DOHH2 (cell line): ENCODE results near the gene AZIN2.

Source experiments
- H3F3A ChIP-seq: fragments of 200-600 bp; sonication (generic), shearing (Covaris generic); 2 replicates; pipeline ENCODE4 v1.6.0; 2016; ENCODE audit warnings: antibody characterized with exemption, mild to moderate bottlenecking; ENCODE audit not compliant: control insufficient read depth, insufficient read depth
- H3K27ac ChIP-seq: fragments of 200-600 bp; sonication (generic); 2 replicates; pipeline ENCODE4 v1.5.1; 2014; ENCODE audit warnings: low read depth, mild to moderate bottlenecking, low read length, moderate library complexity
- H3K27me3 ChIP-seq: fragments of 200-600 bp; sonication (generic); 2 replicates; pipeline ENCODE4 v1.6.1; 2014; ENCODE audit warnings: mild to moderate bottlenecking, low read length, mixed read lengths; ENCODE audit not compliant: control insufficient read depth
- H3K36me3 ChIP-seq: fragments of 200-600 bp; sonication (generic); 2 replicates; pipeline ENCODE4 v1.6.1; 2014; ENCODE audit warnings: mild to moderate bottlenecking, low read length, moderate library complexity, mixed read lengths; ENCODE audit not compliant: control insufficient read depth
- H3K4me1 ChIP-seq: fragments of 200-600 bp; sonication (generic); 2 replicates; pipeline ENCODE4 v1.6.1; 2014; ENCODE audit warnings: mild to moderate bottlenecking, low read length, mixed read lengths; ENCODE audit not compliant: control insufficient read depth
- H3K4me2 ChIP-seq: fragments of 200-600 bp; sonication (generic); 2 replicates; pipeline ENCODE4 v1.6.0; 2014; ENCODE audit warnings: mild to moderate bottlenecking, low read length, moderate library complexity
- H3K4me3 ChIP-seq: fragments of 200-600 bp; sonication (generic); 2 replicates; pipeline ENCODE4 v1.5.1; 2014; ENCODE audit warnings: mild to moderate bottlenecking, low read length, mixed read lengths
- H3K79me2 ChIP-seq: fragments of 200-600 bp; sonication (generic); 2 replicates; pipeline ENCODE4 v1.6.1; 2014; ENCODE audit warnings: mild to moderate bottlenecking, low read length, mixed read lengths; ENCODE audit not compliant: control insufficient read depth
- H3K9me2 ChIP-seq: fragments of 200-600 bp; sonication (generic); replicated peaks from 2 replicates; pipeline ENCODE4 v1.6.1; 2014; ENCODE audit warnings: mild to moderate bottlenecking, low read length, mixed read lengths; ENCODE audit not compliant: control insufficient read depth
- H3K9me3 ChIP-seq: fragments of 200-600 bp; sonication (generic); 2 replicates; pipeline ENCODE4 v1.6.1; 2014; ENCODE audit warnings: antibody characterized with exemption, low read length, mixed read lengths; ENCODE audit not compliant: control insufficient read depth, insufficient read depth
- H4K20me1 ChIP-seq: fragments of 200-600 bp; sonication (generic); 2 replicates; pipeline ENCODE4 v1.6.0; 2014; ENCODE audit warnings: low read depth, mild to moderate bottlenecking, antibody characterized with exemption, low read length, moderate library complexity; ENCODE audit not compliant: control insufficient read depth, insufficient read depth
- EZH2phosphoT487 ChIP-seq: fragments of 200-600 bp; sonication (generic); IDR thresholded peaks from 2 replicates; pipeline ENCODE4 v1.6.1; 2017; ENCODE audit warnings: borderline replicate concordance, mild to moderate bottlenecking, antibody characterized with exemption, low read length, moderate library complexity, mixed read lengths
- TF ChIP-seq, protein P1 (sequence below): fragments of 200-600 bp; sonication (generic); IDR thresholded peaks from one replicate; pipeline ENCODE4 v1.5.1; 2014; ENCODE audit warnings: antibody characterized with exemption, mild to moderate bottlenecking, low read depth, low read length; ENCODE audit not compliant: poor library complexity, severe bottlenecking

The AZIN2 gene

DNA sequence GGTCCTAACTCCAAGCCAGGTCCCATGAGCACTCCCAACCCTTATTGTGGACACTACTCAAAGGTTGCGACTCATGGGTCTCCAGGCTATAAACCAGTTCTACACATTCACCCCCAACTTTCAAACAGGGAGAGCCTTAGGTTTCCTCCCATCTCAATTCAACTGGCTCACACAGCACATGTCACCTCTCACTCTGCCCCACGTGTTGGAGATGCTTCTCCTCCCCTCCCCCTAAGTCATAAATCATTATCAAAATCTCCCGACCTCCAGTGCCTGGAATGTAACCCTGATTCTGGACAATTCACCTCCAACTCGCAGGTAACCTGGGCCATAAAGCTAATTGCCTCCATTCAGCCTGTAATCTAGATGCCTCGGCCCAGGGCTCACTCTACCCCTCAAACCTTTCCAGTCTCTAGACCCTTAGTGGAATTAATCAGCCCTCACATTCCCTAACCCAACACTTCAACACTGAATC lies 44.9 kb upstream of the AZIN2 start:
- peak overlapping the region; percentile 90 for H3K4me3 ChIP-seq
- H3K9me3 ChIP-seq = no peaks in the 10 kb centered on the region
- H3K4me2 ChIP-seq = peak overlapping the region; percentile 70
- peaks cover 50% of the 10 kb centered on the region for H3K4me1 ChIP-seq
- H4K20me1 ChIP-seq = peaks cover 16% of the 10 kb centered on the region
- H3F3A ChIP-seq = no peaks in the 10 kb centered on the region
- no peak for TF ChIP-seq EZH2phosphoT487
- H3K27ac ChIP-seq = peak overlapping the region; percentile 43
- H3K79me2 ChIP-seq = peaks cover 61% of the 10 kb centered on the region
- no peaks in the 10 kb centered on the region for H3K9me2 ChIP-seq
- H3K27me3 ChIP-seq = no peaks in the 10 kb centered on the region
- H3K36me3 ChIP-seq = peaks cover 50% of the 10 kb centered on the region

DNA sequence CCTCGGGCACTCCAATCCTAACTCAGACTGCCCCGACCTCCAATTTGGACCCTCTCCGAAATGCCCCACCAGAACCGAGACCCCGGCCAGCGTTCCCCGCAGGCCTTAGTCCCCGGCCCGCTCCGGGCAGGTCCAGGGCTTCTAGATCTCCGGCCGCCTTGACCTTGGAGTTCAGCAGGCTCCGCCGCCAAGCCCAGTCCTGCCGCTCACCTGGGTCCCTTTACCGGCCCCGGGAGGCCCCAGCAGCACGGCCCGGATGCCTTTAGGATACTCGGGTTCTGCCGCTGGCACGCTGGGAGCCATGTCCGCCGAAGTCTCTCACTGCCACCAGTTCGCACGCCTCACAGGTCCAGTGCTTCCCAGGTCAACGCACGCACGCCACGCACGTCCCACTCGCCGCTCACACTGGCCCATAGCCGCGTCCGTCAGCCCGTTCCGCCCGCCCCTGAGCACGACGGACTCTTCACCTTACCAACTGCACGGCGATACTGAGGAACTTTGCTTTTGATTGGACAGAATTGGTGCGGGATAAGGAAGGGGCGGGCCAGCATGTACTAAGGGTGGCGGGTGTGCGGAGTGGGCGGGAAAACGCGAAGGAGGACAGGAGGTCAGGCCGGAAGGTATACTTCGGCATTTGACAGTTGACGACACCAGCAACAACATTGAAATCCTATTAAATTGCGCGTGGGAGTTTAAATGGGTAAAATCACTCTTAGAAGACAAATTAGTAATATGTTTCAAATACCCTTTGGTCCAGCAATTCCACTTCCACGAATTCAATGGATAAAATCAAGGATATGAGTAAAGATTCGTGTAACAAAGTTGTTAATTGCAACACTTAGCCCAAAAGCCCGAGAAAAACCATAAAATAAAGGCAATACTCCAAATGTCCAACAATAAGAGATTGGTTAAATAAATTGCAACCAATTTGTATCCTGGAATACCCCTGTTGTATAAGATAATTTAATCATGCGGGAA lies 44.1 kb upstream of the AZIN2 start, which contains the start of gene AK2:
Gene AK2 (minus strand): TSS at position 358 of the 978 bp plus-strand sequence. CDS start 55 bp downstream, at position 303.
- Histone ChIP-seq H3K4me1 (peaks cover 43% of the 10 kb centered on the region), H3K4me3 (peak within 1 kb of the TSS; percentile 90), H4K20me1 (peaks cover 9% of the 10 kb centered on the region; the same call in 1 of the 2 replicates), H3K9me2 (no peaks in the 10 kb centered on the region), H3K9me3 (no peaks in the 10 kb centered on the region), H3K36me3 (peaks cover 43% of the 10 kb centered on the region), H3K27ac (peak within 1 kb of the TSS; percentile 43), H3K79me2 (peaks cover 53% of the 10 kb centered on the region), H3F3A (no peaks in the 10 kb centered on the region), H3K27me3 (no peaks in the 10 kb centered on the region), H3K4me2 (peak within 1 kb of the TSS; percentile 70)
- TF ChIP-seq, protein P1, sequence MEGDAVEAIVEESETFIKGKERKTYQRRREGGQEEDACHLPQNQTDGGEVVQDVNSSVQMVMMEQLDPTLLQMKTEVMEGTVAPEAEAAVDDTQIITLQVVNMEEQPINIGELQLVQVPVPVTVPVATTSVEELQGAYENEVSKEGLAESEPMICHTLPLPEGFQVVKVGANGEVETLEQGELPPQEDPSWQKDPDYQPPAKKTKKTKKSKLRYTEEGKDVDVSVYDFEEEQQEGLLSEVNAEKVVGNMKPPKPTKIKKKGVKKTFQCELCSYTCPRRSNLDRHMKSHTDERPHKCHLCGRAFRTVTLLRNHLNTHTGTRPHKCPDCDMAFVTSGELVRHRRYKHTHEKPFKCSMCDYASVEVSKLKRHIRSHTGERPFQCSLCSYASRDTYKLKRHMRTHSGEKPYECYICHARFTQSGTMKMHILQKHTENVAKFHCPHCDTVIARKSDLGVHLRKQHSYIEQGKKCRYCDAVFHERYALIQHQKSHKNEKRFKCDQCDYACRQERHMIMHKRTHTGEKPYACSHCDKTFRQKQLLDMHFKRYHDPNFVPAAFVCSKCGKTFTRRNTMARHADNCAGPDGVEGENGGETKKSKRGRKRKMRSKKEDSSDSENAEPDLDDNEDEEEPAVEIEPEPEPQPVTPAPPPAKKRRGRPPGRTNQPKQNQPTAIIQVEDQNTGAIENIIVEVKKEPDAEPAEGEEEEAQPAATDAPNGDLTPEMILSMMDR = no peak
- TF ChIP-seq EZH2phosphoT487 = no peak

DNA sequence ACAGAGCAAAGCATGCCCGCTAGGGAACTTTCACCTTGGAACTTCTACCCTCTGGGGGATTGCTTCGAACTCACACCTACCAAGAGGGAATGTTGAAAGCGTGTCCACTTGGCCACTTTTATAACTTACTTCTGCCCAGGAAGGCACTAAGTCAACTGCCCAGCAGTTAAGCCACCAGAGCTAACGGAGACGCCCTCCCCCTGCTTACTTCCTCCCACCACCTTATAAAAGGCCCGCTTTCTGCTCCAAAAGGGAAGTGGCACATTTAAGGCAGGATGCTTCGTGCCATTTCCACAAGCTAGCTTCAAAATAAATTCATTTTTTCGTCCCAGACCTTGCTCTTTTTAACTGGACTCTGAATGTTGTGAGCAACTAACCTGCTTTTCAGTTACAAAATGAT lies 41.1 kb upstream of the AZIN2 start:
- H3K4me1 ChIP-seq = peaks cover 20% of the 10 kb centered on the region
- peaks cover 17% of the 10 kb centered on the region for H3K36me3 ChIP-seq
- no peak overlapping the region for H3K4me2 ChIP-seq
- H3K27me3 ChIP-seq = peaks cover 10% of the 10 kb centered on the region; the same call in 1 of the 2 replicates
- H3K9me2 ChIP-seq = no peaks in the 10 kb centered on the region
- H3K79me2 ChIP-seq = peaks cover 23% of the 10 kb centered on the region
- no peaks in the 10 kb centered on the region for H4K20me1 ChIP-seq
- H3F3A ChIP-seq = no peaks in the 10 kb centered on the region
- no peaks in the 10 kb centered on the region for H3K9me3 ChIP-seq
- H3K27ac ChIP-seq = no peak overlapping the region
- H3K4me3 ChIP-seq = no peak overlapping the region
- TF ChIP-seq, protein P1 = no peak
- TF ChIP-seq EZH2phosphoT487 = no peak

DNA sequence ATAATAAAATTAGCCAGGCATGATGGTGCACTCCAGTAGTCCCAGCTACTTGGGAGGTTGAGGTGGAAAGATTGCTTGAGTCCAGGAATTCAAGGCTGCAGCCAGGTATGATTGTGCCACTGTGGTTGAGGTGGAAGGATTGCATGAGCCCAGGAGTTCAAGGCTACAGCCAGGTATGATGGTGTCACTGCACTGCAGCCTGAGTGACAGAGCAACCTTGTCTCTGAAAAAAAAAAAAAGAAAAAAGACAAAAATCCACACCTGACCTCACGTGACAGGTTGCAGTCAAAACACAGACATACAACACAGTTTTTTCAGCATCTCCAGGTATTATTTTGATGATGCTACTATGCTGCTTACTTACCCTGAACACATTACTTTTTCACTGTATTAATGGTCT lies 39.9 kb upstream of the AZIN2 start:
- Histone ChIP-seq H3K27ac (no peak overlapping the region), H3K9me3 (no peaks in the 10 kb centered on the region), H3K9me2 (no peaks in the 10 kb centered on the region), H3K36me3 (peaks cover 5% of the 10 kb centered on the region), H3K4me2 (no peak overlapping the region), H3K27me3 (peaks cover 18% of the 10 kb centered on the region; the same call in 1 of the 2 replicates), H3F3A (no peaks in the 10 kb centered on the region), H3K4me3 (no peak overlapping the region), H3K4me1 (peaks cover 12% of the 10 kb centered on the region), H4K20me1 (no peaks in the 10 kb centered on the region), H3K79me2 (peaks cover 11% of the 10 kb centered on the region)
- TF ChIP-seq EZH2phosphoT487 = no peak
- TF ChIP-seq, protein P1 = no peak
